ENCODE results near the gene MCC.

- TF ChIP-seq CTCF (IDR thresholded peaks at IDR 0.05) = no peak
- no peak for TF ChIP-seq REST (IDR thresholded peaks at IDR 0.05; ENCODE audit: insufficient read depth in 1 of 2, low read depth in 2 of 2, low read length in 1 of 2)
- TF ChIP-seq POLR2AphosphoS5 (IDR thresholded peaks at IDR 0.05; ENCODE audit: low read depth, low read length) = no peak
Measured at GRCh38 chr5:113171520-113171919, 316.7 kb downstream of the MCC start.

All from Panc1 (cell line).